ENCODE results near the gene KRT1.

The KRT1 gene

GRCh38 chr12:52658196-52658595, 22.0 kb downstream of the KRT1 start:
- Histone ChIP-seq H3K18ac (ENCODE audit: low read length) (no peak overlapping the region), H2BK120ac (ENCODE audit: low read depth, low read length) (no peak overlapping the region), H3K14ac (ENCODE audit: low read length) (no peak overlapping the region), H3K9ac (ENCODE audit: low read depth, low read length, poor library complexity) (no peak overlapping the region), H2AFZ (ENCODE audit: low read length) (no peak overlapping the region), H3K4ac (ENCODE audit: low read length) (no peak overlapping the region), H3K79me1 (ENCODE audit: low read depth, low read length) (no peaks in the 10 kb centered on the region), H2BK12ac (ENCODE audit: low read length) (no peak overlapping the region), H3K27me3 (ENCODE audit: control insufficient read depth in 3 of 3, insufficient read depth in 3 of 3, low read depth in 1 of 3, low read length in 3 of 3) (peaks cover 0 to 8% (median 0%) of the 10 kb centered on the region in 3 experiments), H2AK5ac (ENCODE audit: low read depth, low read length) (no peak overlapping the region), H3K4me1 (ENCODE audit: control insufficient read depth in 2 of 2, insufficient read depth in 1 of 2, low read depth in 1 of 2, low read length in 2 of 2) (peaks cover 0 to 2% of the 10 kb centered on the region in 2 donors), H3K9me3 (replicated peaks in 1 of 2; ENCODE audit: control insufficient read depth in 2 of 2, insufficient read depth in 1 of 2, low read depth in 1 of 2, low read length in 2 of 2) (no peaks in the 10 kb centered on the region), H4K91ac (ENCODE audit: low read depth, low read length, poor library complexity) (no peak overlapping the region), H3K23ac (ENCODE audit: low read depth, low read length, poor library complexity) (no peak overlapping the region), H4K8ac (ENCODE audit: low read depth, low read length) (no peak overlapping the region), H3K4me2 (ENCODE audit: insufficient read depth, low read length, poor library complexity, severe bottlenecking) (no peak overlapping the region), H2BK15ac (ENCODE audit: low read length) (no peak overlapping the region), H3K36me3 (replicated peaks in 1 of 2; ENCODE audit: control insufficient read depth in 2 of 2, insufficient read depth in 2 of 2, low read length in 2 of 2) (no peaks in the 10 kb centered on the region), H2BK5ac (ENCODE audit: low read length) (no peak overlapping the region), H3K27ac (replicated peaks; ENCODE audit: low read length) (no peak overlapping the region), H3K4me3 (ENCODE audit: low read length in 2 of 2) (no peak overlapping the region)
- DNase-seq (ENCODE audit: low spot score), result no peak
- whole genome bisulfite sequencing, 2 donors (ENCODE audit: extremely low coverage in 2 of 2, insufficient read length in 2 of 2, insufficient replicate concordance in 1 of 2), result no CpG with 5 or more reads among the region's 4 CpGs

- no peak overlapping the region for H3K18ac ChIP-seq (ENCODE audit: low read length)
- no peak overlapping the region for H2BK12ac ChIP-seq (ENCODE audit: low read length)
- H3K79me1 ChIP-seq (ENCODE audit: low read depth, low read length), result no peaks in the 10 kb centered on the region
- no peak overlapping the region for H2AK5ac ChIP-seq (ENCODE audit: low read depth, low read length)
- no peak overlapping the region for H4K91ac ChIP-seq (ENCODE audit: low read depth, low read length, poor library complexity)
- no peak overlapping the region for H3K14ac ChIP-seq (ENCODE audit: low read length)
- no peak overlapping the region for H2BK5ac ChIP-seq (ENCODE audit: low read length)
- no peak overlapping the region for H3K9ac ChIP-seq (ENCODE audit: low read depth, low read length, poor library complexity)
- H2BK120ac ChIP-seq (ENCODE audit: low read depth, low read length), result no peak overlapping the region
- no peaks in the 10 kb centered on the region for H3K9me3 ChIP-seq (replicated peaks in 1 of 2; ENCODE audit: control insufficient read depth in 2 of 2, insufficient read depth in 1 of 2, low read depth in 1 of 2, low read length in 2 of 2)
- no CpG with 5 or more reads among the region's 6 CpGs for WGBS, 2 donors (ENCODE audit: extremely low coverage in 2 of 2, insufficient read length in 2 of 2, insufficient replicate concordance in 1 of 2)
- no peak overlapping the region for H3K4ac ChIP-seq (ENCODE audit: low read length)
- H2AFZ ChIP-seq (ENCODE audit: low read length), result no peak overlapping the region
- H3K23ac ChIP-seq (ENCODE audit: low read depth, low read length, poor library complexity), result no peak overlapping the region
- no peak overlapping the region for H3K27ac ChIP-seq (replicated peaks; ENCODE audit: low read length)
- DNase-seq (ENCODE audit: low spot score), result no peak
- H3K4me1 ChIP-seq (ENCODE audit: control insufficient read depth in 2 of 2, insufficient read depth in 1 of 2, low read depth in 1 of 2, low read length in 2 of 2), result peaks cover 0 to 2% of the 10 kb centered on the region in 2 donors
- H3K36me3 ChIP-seq (replicated peaks in 1 of 2; ENCODE audit: control insufficient read depth in 2 of 2, insufficient read depth in 2 of 2, low read length in 2 of 2), result no peaks in the 10 kb centered on the region
- no peak overlapping the region for H3K4me3 ChIP-seq (ENCODE audit: low read length in 2 of 2)
- H4K8ac ChIP-seq (ENCODE audit: low read depth, low read length), result no peak overlapping the region
- peaks cover 0 to 8% (median 0%) of the 10 kb centered on the region in 3 experiments for H3K27me3 ChIP-seq (ENCODE audit: control insufficient read depth in 3 of 3, insufficient read depth in 3 of 3, low read depth in 1 of 3, low read length in 3 of 3)
- H3K4me2 ChIP-seq (ENCODE audit: insufficient read depth, low read length, poor library complexity, severe bottlenecking), result no peak overlapping the region
- H2BK15ac ChIP-seq (ENCODE audit: low read length), result no peak overlapping the region
Observed at GRCh38 chr12:52657250-52657902, 22.8 kb downstream of the KRT1 start.

GRCh38 chr12:52656616-52657015, 23.6 kb downstream of the KRT1 start:
- peaks cover 0 to 5% (median 0%) of the 10 kb centered on the region in 3 experiments for H3K27me3 ChIP-seq (ENCODE audit: control insufficient read depth in 3 of 3, insufficient read depth in 3 of 3, low read depth in 1 of 3, low read length in 3 of 3)
- H3K27ac ChIP-seq (replicated peaks; ENCODE audit: low read length), result no peak overlapping the region
- no peak overlapping the region for H4K8ac ChIP-seq (ENCODE audit: low read depth, low read length)
- H2AFZ ChIP-seq (ENCODE audit: low read length), result no peak overlapping the region
- peaks cover 0 to 2% of the 10 kb centered on the region in 2 donors for H3K9me3 ChIP-seq (replicated peaks in 1 of 2; ENCODE audit: control insufficient read depth in 2 of 2, insufficient read depth in 1 of 2, low read depth in 1 of 2, low read length in 2 of 2)
- H3K4me1 ChIP-seq (ENCODE audit: control insufficient read depth in 2 of 2, insufficient read depth in 1 of 2, low read depth in 1 of 2, low read length in 2 of 2), result peaks cover 0 to 2% of the 10 kb centered on the region in 2 donors
- H2BK5ac ChIP-seq (ENCODE audit: low read length), result no peak overlapping the region
- DNase-seq (ENCODE audit: low spot score), result no peak
- H3K14ac ChIP-seq (ENCODE audit: low read length), result no peak overlapping the region
- H2BK12ac ChIP-seq (ENCODE audit: low read length), result no peak overlapping the region
- H2BK120ac ChIP-seq (ENCODE audit: low read depth, low read length), result no peak overlapping the region
- H3K4ac ChIP-seq (ENCODE audit: low read length), result no peak overlapping the region
- no peak overlapping the region for H3K4me2 ChIP-seq (ENCODE audit: insufficient read depth, low read length, poor library complexity, severe bottlenecking)
- H3K18ac ChIP-seq (ENCODE audit: low read length), result no peak overlapping the region
- H2AK5ac ChIP-seq (ENCODE audit: low read depth, low read length), result no peak overlapping the region
- no peak overlapping the region for H3K4me3 ChIP-seq (ENCODE audit: low read length in 2 of 2)
- H3K9ac ChIP-seq (ENCODE audit: low read depth, low read length, poor library complexity), result no peak overlapping the region
- H2BK15ac ChIP-seq (ENCODE audit: low read length), result no peak overlapping the region
- H3K79me1 ChIP-seq (ENCODE audit: low read depth, low read length), result no peaks in the 10 kb centered on the region
- no CpG with 5 or more reads among the region's 4 CpGs for WGBS, 2 donors (ENCODE audit: extremely low coverage in 2 of 2, insufficient read length in 2 of 2, insufficient replicate concordance in 1 of 2)
- no peak overlapping the region for H3K23ac ChIP-seq (ENCODE audit: low read depth, low read length, poor library complexity)
- no peak overlapping the region for H4K91ac ChIP-seq (ENCODE audit: low read depth, low read length, poor library complexity)
- H3K36me3 ChIP-seq (replicated peaks in 1 of 2; ENCODE audit: control insufficient read depth in 2 of 2, insufficient read depth in 2 of 2, low read length in 2 of 2), result no peaks in the 10 kb centered on the region

- no peak overlapping the region for H3K23ac ChIP-seq (ENCODE audit: low read depth, low read length, poor library complexity)
- no peak for DNase-seq (ENCODE audit: low spot score)
Observed at GRCh38 chr12:52655720-52656124, 24.5 kb downstream of the KRT1 start.

More at GRCh38 chr12:52655720-52656124, 24.5 kb downstream of the KRT1 start:
- no peak overlapping the region for H2BK5ac ChIP-seq (ENCODE audit: low read length)
- peaks cover 0 to 2% of the 10 kb centered on the region in 2 donors for H3K4me1 ChIP-seq (ENCODE audit: control insufficient read depth in 2 of 2, insufficient read depth in 1 of 2, low read depth in 1 of 2, low read length in 2 of 2)
- no peaks in the 10 kb centered on the region for H3K79me1 ChIP-seq (ENCODE audit: low read depth, low read length)
- no peak overlapping the region for H3K9ac ChIP-seq (ENCODE audit: low read depth, low read length, poor library complexity)
- H3K4ac ChIP-seq (ENCODE audit: low read length), result no peak overlapping the region
- peaks cover 0 to 2% of the 10 kb centered on the region in 2 donors for H3K9me3 ChIP-seq (replicated peaks in 1 of 2; ENCODE audit: control insufficient read depth in 2 of 2, insufficient read depth in 1 of 2, low read depth in 1 of 2, low read length in 2 of 2)
- H3K4me2 ChIP-seq (ENCODE audit: insufficient read depth, low read length, poor library complexity, severe bottlenecking), result no peak overlapping the region
- no peaks in the 10 kb centered on the region for H3K36me3 ChIP-seq (replicated peaks in 1 of 2; ENCODE audit: control insufficient read depth in 2 of 2, insufficient read depth in 2 of 2, low read length in 2 of 2)
- H3K18ac ChIP-seq (ENCODE audit: low read length), result no peak overlapping the region
- no peak overlapping the region for H4K91ac ChIP-seq (ENCODE audit: low read depth, low read length, poor library complexity)
- no CpG with 5 or more reads among the region's 8 CpGs for WGBS, 2 donors (ENCODE audit: extremely low coverage in 2 of 2, insufficient read length in 2 of 2, insufficient replicate concordance in 1 of 2)
- H2BK12ac ChIP-seq (ENCODE audit: low read length), result no peak overlapping the region
- H3K27ac ChIP-seq (replicated peaks; ENCODE audit: low read length), result no peak overlapping the region
- peaks cover 0 to 5% (median 0%) of the 10 kb centered on the region in 3 experiments for H3K27me3 ChIP-seq (ENCODE audit: control insufficient read depth in 3 of 3, insufficient read depth in 3 of 3, low read depth in 1 of 3, low read length in 3 of 3)
- no peak overlapping the region for H2AFZ ChIP-seq (ENCODE audit: low read length)
- no peak overlapping the region for H3K4me3 ChIP-seq (ENCODE audit: low read length in 2 of 2)
- no peak overlapping the region for H4K8ac ChIP-seq (ENCODE audit: low read depth, low read length)
- H2AK5ac ChIP-seq (ENCODE audit: low read depth, low read length), result no peak overlapping the region
- H2BK120ac ChIP-seq (ENCODE audit: low read depth, low read length), result no peak overlapping the region
- no peak overlapping the region for H3K14ac ChIP-seq (ENCODE audit: low read length)
- no peak overlapping the region for H2BK15ac ChIP-seq (ENCODE audit: low read length)

Data from neuronal stem cell (in vitro differentiated cells).